ENCODE results near the gene P2RY1.
"Not testable (repeated sequence)": the region's sequence is repeated elsewhere in the genome, so short reads cannot be mapped to it uniquely, and the experiment has no call there.

The P2RY1 gene

GRCh38 chr3:152839511-152839910, 4.6 kb downstream of the P2RY1 start:
- no peak for DNase-seq

DNA sequence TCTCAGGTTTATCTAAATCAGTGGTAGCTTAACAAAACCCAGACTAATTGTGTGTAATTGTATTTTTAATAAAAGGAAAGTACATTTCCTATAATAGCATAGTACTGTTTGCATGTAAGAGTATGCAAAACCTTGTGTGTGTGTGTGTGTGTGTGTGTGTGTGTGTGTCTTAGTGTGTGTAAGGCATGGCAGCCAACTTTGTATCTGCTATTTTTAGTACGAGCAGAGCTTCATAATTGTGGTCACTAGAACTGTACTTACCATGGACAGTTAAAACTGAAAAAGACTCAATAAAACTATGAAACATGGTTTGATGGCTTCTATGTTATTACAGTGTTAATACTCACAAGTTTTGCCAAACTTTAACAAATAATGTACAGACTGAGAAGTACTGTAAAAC, 6.2 kb downstream of the P2RY1 start:
- no peak for DNase-seq

DNA sequence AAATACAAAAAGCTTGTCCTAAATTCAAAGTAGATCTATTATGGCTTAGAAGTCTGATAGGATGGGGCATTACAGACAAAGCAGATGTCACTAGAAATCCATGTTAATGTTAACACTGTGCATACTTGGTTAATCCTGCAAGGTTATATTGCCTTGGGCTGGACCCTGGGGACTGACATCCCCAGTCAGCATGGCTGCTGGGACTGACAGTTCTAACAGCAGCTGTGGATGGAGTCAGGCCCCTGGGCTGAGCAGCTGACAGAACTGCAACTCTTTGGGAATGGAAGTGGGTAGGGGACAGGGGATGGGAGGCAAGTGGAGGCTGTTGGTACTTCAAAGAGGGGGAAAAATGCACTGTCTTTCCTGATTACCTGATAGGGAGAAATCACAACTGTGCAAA, 7.5 kb downstream of the P2RY1 start:
- DNase-seq: no peak

- no peak for DNase-seq
Measured at GRCh38 chr3:152843955-152844354, 9.0 kb downstream of the P2RY1 start.

DNA sequence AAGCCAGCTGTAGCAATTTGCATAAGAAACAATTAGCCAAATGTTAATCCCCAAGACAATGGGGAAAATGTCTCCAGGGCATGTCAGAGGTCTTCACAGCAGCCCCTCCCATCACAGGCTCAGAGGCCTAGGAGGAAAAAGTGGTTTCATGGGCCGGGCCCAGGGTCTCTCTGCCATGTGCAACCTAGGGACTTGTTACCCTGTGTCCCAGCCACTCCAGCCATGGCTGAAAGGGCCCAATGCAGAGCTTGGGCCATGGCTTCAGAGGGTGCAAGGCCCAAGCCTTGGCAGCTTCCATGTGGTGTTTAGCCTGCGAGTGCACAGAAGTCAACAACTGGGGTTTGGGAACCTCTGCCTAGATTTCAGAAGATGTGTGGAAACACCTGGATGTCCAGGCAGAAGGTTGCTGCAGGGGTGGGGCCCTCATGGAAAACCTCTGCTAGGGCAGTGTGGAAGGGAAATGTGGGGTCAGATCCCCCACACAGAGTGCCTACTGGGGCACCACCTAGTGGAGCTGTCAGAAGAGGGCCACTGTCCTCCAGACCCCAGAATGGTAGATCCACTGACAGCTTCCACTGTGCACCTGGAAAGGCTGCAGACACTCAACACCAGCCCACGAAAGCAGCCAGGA, 11.8 kb downstream of the P2RY1 start:
- DNase-seq: not testable (repeated sequence)

GRCh38 chr3:152847599-152847998, 12.7 kb downstream of the P2RY1 start:
- not testable (repeated sequence) for DNase-seq

- DNase-seq: no peak
Measured at GRCh38 chr3:152849996-152850578, 15.2 kb downstream of the P2RY1 start.

DNA sequence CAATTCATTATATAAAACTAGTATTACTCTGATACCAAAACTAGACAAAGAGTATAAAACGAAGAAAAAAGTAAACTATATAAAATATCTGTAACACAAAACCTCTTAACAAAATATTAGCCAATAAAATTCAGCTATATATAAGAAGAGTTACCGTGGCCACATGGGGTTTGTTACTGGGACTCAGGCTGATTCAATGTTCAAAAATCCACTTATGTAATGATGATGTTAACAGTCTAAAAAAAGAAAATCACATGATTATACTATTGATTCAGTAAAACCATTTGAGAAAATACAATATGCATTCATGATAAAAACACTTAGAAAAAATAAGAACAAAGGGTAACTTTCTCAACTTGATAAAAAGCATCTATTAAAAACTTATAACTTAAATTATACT, 18.3 kb downstream of the P2RY1 start:
- no peak for DNase-seq

GRCh38 chr3:152857082-152857481, 22.2 kb downstream of the P2RY1 start:
- DNase-seq: no peak

DNA sequence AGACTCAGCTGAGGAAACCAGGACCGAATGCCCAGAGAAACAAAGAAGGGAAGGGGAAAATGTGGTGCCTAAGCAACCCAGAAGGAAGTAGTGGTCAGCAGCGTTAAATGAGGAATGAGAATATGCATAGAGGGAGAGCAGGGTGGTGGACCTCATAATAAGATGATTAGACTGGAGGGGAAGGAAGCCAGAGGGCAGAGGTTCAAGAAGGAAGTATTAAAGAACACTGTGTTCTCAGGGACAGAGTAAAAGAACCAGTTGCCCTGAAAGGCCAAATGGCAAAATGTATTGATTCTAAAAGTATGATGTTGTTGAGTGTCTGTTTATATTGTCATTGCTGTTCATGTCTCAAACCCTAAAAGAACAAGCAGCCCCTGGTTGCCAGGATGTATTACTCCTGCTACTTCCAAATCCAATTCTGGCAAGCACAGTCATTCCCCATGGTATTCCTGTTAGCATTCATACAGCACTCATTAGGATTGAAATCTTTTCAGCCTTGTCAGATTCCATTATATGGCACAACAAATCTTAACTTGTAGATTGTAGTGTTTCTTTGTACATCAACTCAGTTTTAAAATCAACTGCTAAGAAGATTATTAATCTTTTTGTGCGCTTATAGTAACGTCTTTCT, 23.4 kb downstream of the P2RY1 start:
- DNase-seq: no peak

GRCh38 chr3:152860736-152861135, 25.8 kb downstream of the P2RY1 start:
- DNase-seq: no peak

DNA sequence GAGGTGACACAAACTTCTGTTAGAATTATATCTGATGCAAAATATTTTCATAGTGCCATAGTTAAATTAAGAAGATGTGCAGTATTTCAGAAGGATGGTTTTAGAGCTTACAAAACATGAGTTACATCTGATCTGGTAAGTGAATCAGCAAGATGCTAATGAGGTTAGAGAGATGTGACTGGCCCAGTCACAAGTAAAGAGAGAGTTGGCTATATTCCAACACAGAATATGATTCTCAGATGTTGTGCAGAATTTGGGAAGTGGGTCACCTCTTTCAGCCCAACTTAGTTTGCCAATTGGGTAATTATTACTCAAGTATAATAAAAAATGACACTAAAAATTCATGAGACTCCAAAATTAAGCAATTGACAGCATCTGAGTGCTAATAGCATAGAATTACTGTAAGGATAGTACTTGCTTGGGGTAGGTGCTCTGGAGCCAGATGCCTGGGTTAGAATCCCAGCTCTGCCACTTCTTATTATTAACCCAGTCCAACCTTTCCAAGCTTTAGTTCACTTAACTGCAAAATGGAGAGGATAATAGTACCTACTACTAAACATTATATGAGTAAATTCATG, 30.8 kb downstream of the P2RY1 start:
- no peak for DNase-seq

GRCh38 chr3:152870027-152870426, 35.1 kb downstream of the P2RY1 start:
- DNase-seq: no peak

- DNase-seq: not testable (repeated sequence)
Measured at GRCh38 chr3:152873314-152873713, 38.4 kb downstream of the P2RY1 start.

DNA sequence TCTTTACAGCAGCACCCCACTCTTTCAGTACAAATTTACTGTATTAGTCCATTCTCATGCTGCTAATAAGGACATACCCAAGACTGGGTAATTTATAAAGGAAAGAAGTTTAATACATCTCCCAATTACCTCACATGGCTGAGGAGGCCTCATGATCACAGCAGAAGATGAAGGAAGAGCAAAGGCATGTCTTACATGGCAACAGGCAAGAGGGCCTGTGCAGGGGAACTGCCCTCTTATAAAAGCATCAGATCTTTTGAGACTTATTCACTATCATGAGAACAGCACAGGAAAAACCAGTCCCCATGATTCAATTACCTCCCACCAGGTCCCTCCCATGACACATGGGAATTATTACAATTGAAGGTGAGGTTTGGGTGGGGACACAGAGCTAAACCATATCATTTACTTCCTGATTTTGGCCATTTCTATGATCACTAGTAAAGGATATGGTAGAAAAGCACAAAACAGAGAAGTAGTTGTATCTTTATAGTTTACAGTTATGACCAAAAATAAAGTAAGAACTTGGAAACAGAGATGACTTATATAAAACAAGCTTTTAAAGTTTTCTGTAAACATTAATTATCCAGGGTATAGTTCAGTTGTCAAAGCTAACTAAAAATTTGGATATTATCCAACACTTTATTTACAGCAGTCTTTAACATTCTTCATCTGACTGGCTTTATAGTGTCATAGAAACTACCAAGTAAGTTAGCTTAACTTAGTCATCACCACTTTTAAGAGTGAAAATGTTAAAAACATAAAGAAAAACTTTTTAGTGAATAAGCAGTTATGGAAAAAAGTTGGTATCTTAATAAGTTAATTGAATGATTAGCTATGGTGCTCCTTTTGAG, 40.2 kb downstream of the P2RY1 start:
- DNase-seq: no peak

GRCh38 chr3:152879130-152879789, 44.3 kb downstream of the P2RY1 start:
- no peak for DNase-seq

GRCh38 chr3:152879790-152880174, 44.9 kb downstream of the P2RY1 start:
- no peak for DNase-seq

DNA sequence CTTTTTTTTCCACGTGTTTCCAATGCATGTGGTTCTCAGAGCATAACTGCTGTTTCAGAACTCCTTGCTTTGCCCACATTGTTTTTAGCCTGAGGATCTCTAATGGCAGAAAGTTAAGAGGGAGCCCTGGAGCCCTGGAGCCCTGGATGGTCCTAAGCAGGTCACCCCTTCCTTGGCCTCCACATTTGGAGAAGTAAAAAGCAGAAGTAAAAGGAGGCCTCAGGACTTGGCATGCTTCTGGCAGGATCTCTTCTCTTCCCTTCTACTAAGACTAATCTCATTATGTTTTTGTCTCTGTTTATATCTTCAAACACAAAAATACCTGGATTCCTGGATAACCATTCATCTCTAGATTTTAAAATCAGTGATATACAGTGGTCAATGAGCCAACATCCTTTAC, 50.1 kb downstream of the P2RY1 start:
- DNase-seq: no peak

Data from hematopoietic multipotent progenitor cell treated with erythropoietin and hydrocortisone succinate and interleukin-3 and kit ligand, for 8 days (in vitro differentiated cells).